H1 (cell line): ENCODE data around the gene IFNK. TPM values are rescaled to one million over a fixed set of nuclear protein-coding genes. Genes with fewer than 3 reads are reported as not detected.
A peak's percentile ranks its signal among the peaks of the same experiment; 100 is the strongest.

Experiments used
- CTCF ChIA-PET: fragments of 300-600 bp; sonication (Branson Sonifier 250); formaldehyde crosslinking; loops from one replicate; lab custom pipeline; 2021; ENCODE audit not compliant: partially characterized antibody; lab: Charles Lee
- POLR2A ChIA-PET: fragments of 300-600 bp; sonication (Branson Sonifier 250); formaldehyde crosslinking; loops from one replicate; lab custom pipeline; 2021; ENCODE audit warnings: inconsistent platforms; ENCODE audit not compliant: partially characterized antibody; lab: Charles Lee
- DNase-seq, 2 experiments: peaks; one replicate each; pipeline versions ENCODE4 v3.0.0 to v3.0.0-alpha.2; 2010 to 2022; ENCODE audit warnings: low spot score in 2 of 2, low read depth in 1 of 2, mixed read lengths in 1 of 2
- FAIRE-seq: peaks from 2 replicates; lab custom pipeline; 2011; peaks lifted over from hg19 to GRCh38; lab: Jason Lieb, UNC
- H2AFZ ChIP-seq: 2 replicates; pipeline ENCODE4 v1.8.1; 2012; ENCODE audit warnings: low read length, inconsistent platforms
- H2AK5ac ChIP-seq: 2 replicates; pipeline ENCODE4 v1.6.1; 2013; ENCODE audit warnings: low read depth, low read length
- H2BK120ac ChIP-seq: replicated peaks from 2 replicates; pipeline ENCODE3; 2013; ENCODE audit warnings: low read depth, low read length, inconsistent platforms
- H2BK12ac ChIP-seq: 2 replicates; pipeline ENCODE4 v1.6.1; 2013; ENCODE audit warnings: low read depth, low read length
- H2BK15ac ChIP-seq: 2 replicates; pipeline ENCODE4 v1.6.1; 2013; ENCODE audit warnings: low read length
- H2BK20ac ChIP-seq: 2 replicates; pipeline ENCODE4 v1.6.1; 2013; ENCODE audit warnings: low read length
- H2BK5ac ChIP-seq: 2 replicates; pipeline ENCODE4 v1.6.1; 2013; ENCODE audit warnings: low read depth, low read length
- H3K14ac ChIP-seq: 2 replicates; pipeline ENCODE4 v1.6.1; 2013; ENCODE audit warnings: inconsistent platforms; ENCODE audit not compliant: insufficient read length
- H3K18ac ChIP-seq: 2 replicates; pipeline ENCODE4 v1.6.1; 2013; ENCODE audit warnings: low read length; ENCODE audit errors: extremely low read depth
- H3K23ac ChIP-seq: 2 replicates; pipeline ENCODE4 v1.6.1; 2013; ENCODE audit warnings: inconsistent platforms; ENCODE audit not compliant: insufficient read length
- H3K23me2 ChIP-seq: 2 replicates; pipeline ENCODE4 v1.6.1; 2013; ENCODE audit warnings: low read depth, low read length
- H3K27ac ChIP-seq: 2 replicates; pipeline ENCODE4 v1.6.1; 2011; ENCODE audit warnings: low read depth, low read length, inconsistent platforms
- H3K27me3 ChIP-seq, 4 experiments: replicated peaks in 1 of 4; 1 replicate in 1 of 4; 2 replicates in 3 of 4; pipeline versions ENCODE4 v1.6.1 to v1.8.1; 2011 to 2013; ENCODE audit warnings: low read length in 3 of 4, mild to moderate bottlenecking in 3 of 4, inconsistent platforms in 2 of 4, mixed read lengths in 2 of 4, moderate library complexity in 1 of 4; ENCODE audit not compliant: control insufficient read depth in 3 of 4, insufficient read depth in 3 of 4; ENCODE audit errors: extremely low read depth in 1 of 4
- H3K36me3 ChIP-seq, 4 experiments: 2 replicates each; pipeline versions ENCODE4 v1.6.1 to v1.8.1; 2011 to 2013; ENCODE audit warnings: mild to moderate bottlenecking in 4 of 4, low read length in 3 of 4, moderate library complexity in 2 of 4, control low read depth in 1 of 4, inconsistent platforms in 1 of 4; ENCODE audit not compliant: insufficient read depth in 4 of 4, control insufficient read depth in 2 of 4
- H3K4ac ChIP-seq: replicated peaks from 2 replicates; pipeline ENCODE3; 2013; ENCODE audit warnings: low read length, low read depth, mixed read lengths, inconsistent platforms; ENCODE audit not compliant: insufficient read length
- H3K4me1 ChIP-seq, 4 experiments: replicated peaks in 1 of 4; 1 replicate in 1 of 4; 2 replicates in 3 of 4; pipeline versions ENCODE4 v1.6.1 to v1.8.1; 2011 to 2013; ENCODE audit warnings: low read length in 3 of 4, inconsistent platforms in 2 of 4, mixed read lengths in 1 of 4; ENCODE audit not compliant: insufficient read depth in 4 of 4, control insufficient read depth in 3 of 4
- H3K4me2 ChIP-seq, 2 experiments: 2 replicates each; pipeline versions ENCODE4 v1.6.1 to v1.8.1; 2011 to 2013; ENCODE audit warnings: low read depth in 2 of 2, low read length in 2 of 2, control low read depth in 1 of 2, inconsistent platforms in 1 of 2, mild to moderate bottlenecking in 1 of 2; ENCODE audit not compliant: insufficient read depth in 1 of 2
- H3K4me3 ChIP-seq, 4 experiments: fragments of 200-600, 300-600 bp in 1 of 4; sonication (generic), shearing (Covaris generic), sonication (Bioruptor Twin) in 1 of 4; 2 replicates each; pipeline versions ENCODE4 v1.5.1 to v1.8.1; 2011 to 2016; ENCODE audit warnings: low read length in 4 of 4, low read depth in 3 of 4, control low read depth in 2 of 4, inconsistent platforms in 2 of 4, mild to moderate bottlenecking in 2 of 4, mixed read lengths in 1 of 4, moderate library complexity in 1 of 4; ENCODE audit not compliant: insufficient read depth in 2 of 4; ENCODE audit errors: extremely low read depth in 1 of 4
- H3K56ac ChIP-seq: replicated peaks from 2 replicates; pipeline ENCODE3; 2013; ENCODE audit warnings: low read depth, mild to moderate bottlenecking, mixed read lengths, low read length, inconsistent platforms; ENCODE audit not compliant: insufficient read length
- H3K79me1 ChIP-seq: 2 replicates; pipeline ENCODE4 v1.6.1; 2013; ENCODE audit warnings: low read depth, low read length, control low read depth
- H3K79me2 ChIP-seq, 2 experiments: 2 replicates each; pipeline versions ENCODE4 v1.6.1 to v1.8.1; 2012 to 2013; ENCODE audit warnings: low read length in 2 of 2, mild to moderate bottlenecking in 2 of 2, inconsistent platforms in 1 of 2; ENCODE audit not compliant: insufficient read depth in 2 of 2, control insufficient read depth in 1 of 2
- H3K9ac ChIP-seq, 4 experiments: replicated peaks in 1 of 4; 1 replicate in 1 of 4; 2 replicates in 3 of 4; pipeline versions ENCODE4 v1.6.1 to v1.8.1; 2011 to 2013; ENCODE audit warnings: low read depth in 3 of 4, low read length in 3 of 4, control low read depth in 2 of 4, mild to moderate bottlenecking in 2 of 4, moderate library complexity in 2 of 4, inconsistent platforms in 1 of 4; ENCODE audit errors: extremely low read depth in 1 of 4
- H3K9me3 ChIP-seq, 2 experiments: 2 replicates each; pipeline versions ENCODE4 v1.6.1 to v1.8.1; 2012 to 2013; ENCODE audit warnings: mild to moderate bottlenecking in 2 of 2, moderate library complexity in 2 of 2, control low read depth in 1 of 2, inconsistent platforms in 1 of 2, low read depth in 1 of 2, low read length in 1 of 2, mixed read lengths in 1 of 2; ENCODE audit not compliant: insufficient read depth in 2 of 2
- H4K20me1 ChIP-seq, 2 experiments: replicated peaks in 1 of 2; 2 replicates each; pipeline versions ENCODE3 to v1.8.1; 2011 to 2013; ENCODE audit warnings: inconsistent platforms in 2 of 2, low read length in 2 of 2, mild to moderate bottlenecking in 1 of 2; ENCODE audit not compliant: insufficient read depth in 2 of 2, control insufficient read depth in 1 of 2
- H4K5ac ChIP-seq: 2 replicates; pipeline ENCODE4 v1.6.1; 2013; ENCODE audit warnings: low read length, low read depth, mixed read lengths, inconsistent platforms; ENCODE audit not compliant: insufficient read length
- H4K8ac ChIP-seq: 2 replicates; pipeline ENCODE4 v1.8.0; 2013; ENCODE audit warnings: mild to moderate bottlenecking, moderate library complexity, low read length, inconsistent platforms; ENCODE audit not compliant: insufficient read depth; ENCODE audit errors: extremely low read depth
- H4K91ac ChIP-seq: replicated peaks from 2 replicates; pipeline ENCODE3; 2013; ENCODE audit warnings: low read length, mixed read lengths, inconsistent platforms; ENCODE audit not compliant: insufficient read length
- WGBS, 2 experiments: shearing (Covaris generic) in 1 of 2; methylation state at CpG; one replicate each; pipeline versions ENCODE4 v1.1.6 to v1.1.7; 2013 to 2015; ENCODE audit warnings: low lambda C conversion rate in 2 of 2, mixed read lengths in 2 of 2, inconsistent platforms in 1 of 2, low coverage in 1 of 2, missing lambda C conversion rate in 1 of 2; ENCODE audit not compliant: insufficient replicate concordance in 2 of 2, insufficient coverage in 1 of 2, insufficient read length in 1 of 2; ENCODE audit errors: extremely low coverage in 1 of 2, missing lambda C conversion rate in 1 of 2; 5-methylcytosine and 5-hydroxymethylcytosine counted together
- polyA plus RNA-seq, 7 experiments: library from polyadenylated mRNA; depleted of rRNA in 3 of 7; stranded (reverse) in 5 of 7; unstranded in 2 of 7; fragments of >200 nt in 5 of 7; fragments of 200-250 nt in 2 of 7; gene quantifications; 1 replicate in 5 of 7; 2 replicates in 1 of 7; 4 replicates in 1 of 7; pipeline versions ENCODE4 v1.2.1 to v1.2.3, GENCODE V29; 2011 to 2013; ENCODE audit warnings: missing spikeins in 2 of 7, mixed read lengths in 2 of 7
- total RNA-seq: library from RNA; stranded (reverse); fragmentation: NEBNext Ultra II Directional; extraction: Animal tissue kit (Norgen Biotek cat#: 25700); gene quantifications from 2 replicates; pipeline ENCODE4 v1.2.1, GENCODE V29; 2021
- TF ChIP-seq, protein P1 (sequence below), 3 experiments: IDR thresholded peaks; 1 replicate in 2 of 3; 2 replicates in 1 of 3; pipeline versions ENCODE4 v1.5.1 to v1.6.1; 2011; ENCODE audit warnings: low read length in 3 of 3, mild to moderate bottlenecking in 3 of 3, inconsistent platforms in 2 of 3, low read depth in 1 of 3, moderate library complexity in 1 of 3; ENCODE audit not compliant: insufficient read depth in 1 of 3; ENCODE audit errors: control extremely low read depth in 1 of 3

IFNK gene
- total and polyA plus RNA-seq, 2 of the 8 experiments (the other 6 are each of a cell fraction or from before 2014, with no cell fraction given): not detected

DNA sequence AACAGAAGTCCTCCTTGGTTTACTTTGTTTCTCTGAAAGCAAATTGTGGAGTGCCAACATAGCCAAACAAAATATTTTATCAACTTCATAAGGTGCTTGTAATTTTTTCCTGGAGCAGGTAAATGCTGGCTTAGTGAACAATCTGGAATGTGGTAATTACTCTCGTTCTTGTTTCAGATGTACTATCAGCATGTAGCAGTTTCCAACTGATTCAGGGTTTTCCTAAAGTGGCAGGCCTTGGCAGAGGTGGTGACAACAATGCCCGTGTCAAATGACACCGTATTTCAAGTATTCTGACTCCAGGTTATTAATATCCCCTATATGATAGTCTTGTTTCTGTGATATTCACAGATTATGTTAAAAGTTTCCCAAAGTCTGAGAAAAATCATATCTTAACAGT lies 48.0 kb downstream of the IFNK start:
- FAIRE-seq (no peak), DNase-seq (no peak)
- H3K27me3 ChIP-seq: no peaks in the 10 kb centered on the region; a peak in 1 of 7 replicates
- no peak overlapping the region for H4K5ac ChIP-seq
- no peak overlapping the region for H4K91ac ChIP-seq
- H3K23ac ChIP-seq: no peak overlapping the region
- H2AFZ ChIP-seq: no peak overlapping the region
- H4K20me1 ChIP-seq: peaks cover 0 to 6% of the 10 kb centered on the region in 2 experiments
- no peak overlapping the region for H2BK12ac ChIP-seq
- H4K8ac ChIP-seq: no peak overlapping the region
- no peak overlapping the region for H3K18ac ChIP-seq
- no peak overlapping the region for H3K4ac ChIP-seq
- no peaks in the 10 kb centered on the region for H3K36me3 ChIP-seq
- H3K4me1 ChIP-seq: peaks cover 0 to 5% (median 1%) of the 10 kb centered on the region in 4 experiments; a peak in 4 of 7 replicates
- H3K4me3 ChIP-seq: peak overlapping the region; percentile 79 to 87 (median 82); a peak in 6 of 8 replicates
- H3K9me3 ChIP-seq: no peaks in the 10 kb centered on the region
- POLR2A ChIA-PET: interaction anchor here (1.7 kb wide), 1 partner anchor 9 kb away, joined by 6 read pairs; no protein-coding TSS in a partner anchor
- no peak overlapping the region for H2BK120ac ChIP-seq
- H2BK5ac ChIP-seq: no peak overlapping the region
- H2BK20ac ChIP-seq: no peak overlapping the region
- CTCF ChIA-PET: interaction anchor here (2.3 kb wide), 1 partner anchor 35 kb away, joined by 7 read pairs; no protein-coding TSS in a partner anchor
- H3K79me1 ChIP-seq: 0 out of 2 replicates have a peak, but pooled peaks cover 2% of the 10 kb centered on the region
- no peak overlapping the region for H2AK5ac ChIP-seq
- TF ChIP-seq, protein P1, sequence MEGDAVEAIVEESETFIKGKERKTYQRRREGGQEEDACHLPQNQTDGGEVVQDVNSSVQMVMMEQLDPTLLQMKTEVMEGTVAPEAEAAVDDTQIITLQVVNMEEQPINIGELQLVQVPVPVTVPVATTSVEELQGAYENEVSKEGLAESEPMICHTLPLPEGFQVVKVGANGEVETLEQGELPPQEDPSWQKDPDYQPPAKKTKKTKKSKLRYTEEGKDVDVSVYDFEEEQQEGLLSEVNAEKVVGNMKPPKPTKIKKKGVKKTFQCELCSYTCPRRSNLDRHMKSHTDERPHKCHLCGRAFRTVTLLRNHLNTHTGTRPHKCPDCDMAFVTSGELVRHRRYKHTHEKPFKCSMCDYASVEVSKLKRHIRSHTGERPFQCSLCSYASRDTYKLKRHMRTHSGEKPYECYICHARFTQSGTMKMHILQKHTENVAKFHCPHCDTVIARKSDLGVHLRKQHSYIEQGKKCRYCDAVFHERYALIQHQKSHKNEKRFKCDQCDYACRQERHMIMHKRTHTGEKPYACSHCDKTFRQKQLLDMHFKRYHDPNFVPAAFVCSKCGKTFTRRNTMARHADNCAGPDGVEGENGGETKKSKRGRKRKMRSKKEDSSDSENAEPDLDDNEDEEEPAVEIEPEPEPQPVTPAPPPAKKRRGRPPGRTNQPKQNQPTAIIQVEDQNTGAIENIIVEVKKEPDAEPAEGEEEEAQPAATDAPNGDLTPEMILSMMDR (IDR thresholded peaks at IDR 0.05; ENCODE audit: control extremely low read depth in 1 of 3, insufficient read depth in 1 of 3, low read depth in 1 of 3, low read length in 3 of 3): no peak
- no peak overlapping the region for H3K56ac ChIP-seq
- peaks cover 7% of the 10 kb centered on the region for H3K23me2 ChIP-seq
- H3K14ac ChIP-seq: no peak overlapping the region
- no peak overlapping the region for H3K27ac ChIP-seq
- 72% methylated on average over 3 of the region's 3 CpGs; no CpG with 5 or more reads in 1 of the 2 experiments for WGBS, 2 experiments
- H3K4me2 ChIP-seq: peak overlapping the region; percentile 89 to 99
- no peak overlapping the region; a peak in 1 of 7 replicates for H3K9ac ChIP-seq
- H2BK15ac ChIP-seq: no peak overlapping the region
- H3K79me2 ChIP-seq: peaks cover 0 to 43% of the 10 kb centered on the region in 2 experiments; a peak in 2 of 4 replicates
